NCI-H345 treated with DMSO at 0.1 percent for 48 hours (cell line): ENCODE results near the gene MRPS26.
"Not testable (repeated sequence)": the region's sequence is repeated elsewhere in the genome, so short reads cannot be mapped to it uniquely, and the experiment has no call there.

Experiments used
- DNase-seq: peaks from one replicate; lab custom pipeline; 2025; ENCODE audit not compliant: unreplicated experiment; lab: John Stamatoyannopoulos, UW

The MRPS26 gene

DNA sequence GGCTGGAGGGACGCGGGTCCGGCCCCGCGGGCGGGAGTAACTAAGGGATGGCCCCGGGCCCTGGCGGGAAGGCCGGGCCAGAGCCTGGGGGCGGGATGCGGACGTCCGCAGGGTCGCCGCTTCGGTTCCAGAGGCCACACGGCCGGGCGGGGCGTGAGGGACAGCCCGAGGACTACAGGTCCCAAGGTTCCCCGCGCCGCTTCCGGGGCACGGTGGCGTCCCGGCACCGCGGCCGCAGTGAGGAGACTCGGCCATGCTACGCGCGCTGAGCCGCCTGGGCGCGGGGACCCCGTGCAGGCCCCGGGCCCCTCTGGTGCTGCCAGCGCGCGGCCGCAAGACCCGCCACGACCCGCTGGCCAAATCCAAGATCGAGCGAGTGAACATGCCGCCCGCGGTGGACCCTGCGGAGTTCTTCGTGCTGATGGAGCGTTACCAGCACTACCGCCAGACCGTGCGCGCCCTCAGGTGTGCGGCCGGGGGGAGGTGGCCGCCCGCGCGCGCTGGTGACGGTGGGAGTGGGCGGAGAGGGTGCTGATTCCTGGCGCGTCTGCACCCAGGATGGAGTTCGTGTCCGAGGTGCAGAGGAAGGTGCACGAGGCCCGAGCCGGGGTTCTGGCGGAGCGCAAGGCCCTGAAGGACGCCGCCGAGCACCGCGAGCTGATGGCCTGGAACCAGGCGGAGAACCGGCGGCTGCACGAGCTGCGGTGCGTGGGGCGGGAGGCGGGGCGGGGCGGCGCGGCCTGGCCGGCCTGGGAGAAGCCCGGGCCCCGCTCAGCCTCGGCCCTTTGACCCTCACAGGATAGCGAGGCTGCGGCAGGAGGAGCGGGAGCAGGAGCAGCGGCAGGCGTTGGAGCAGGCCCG is at the start of gene MRPS26:
MRPS26 (plus strand) TSS at position 237 of the 861 bp plus-strand sequence; CDS start at position 254, 17 bp downstream.
- peak; percentile 68 for DNase-seq

DNA sequence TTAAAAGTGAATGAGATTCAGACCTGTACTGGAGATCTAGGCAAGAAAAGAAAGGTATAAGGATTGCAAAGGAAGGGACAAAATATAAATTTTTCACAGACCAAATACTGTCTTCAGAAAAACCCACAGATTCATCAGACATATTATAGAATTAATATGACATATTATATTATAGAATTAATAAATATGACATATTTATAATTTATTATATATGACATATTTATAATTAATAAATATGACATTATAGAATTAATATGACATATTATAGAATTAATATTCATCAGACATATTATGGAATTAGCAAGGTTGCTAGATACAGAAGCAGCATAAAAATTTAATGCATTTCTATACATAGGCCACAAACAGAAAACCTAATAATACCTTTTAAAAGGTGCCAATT is 47.1 kb upstream of the MRPS26 start:
- no peak for DNase-seq

DNA sequence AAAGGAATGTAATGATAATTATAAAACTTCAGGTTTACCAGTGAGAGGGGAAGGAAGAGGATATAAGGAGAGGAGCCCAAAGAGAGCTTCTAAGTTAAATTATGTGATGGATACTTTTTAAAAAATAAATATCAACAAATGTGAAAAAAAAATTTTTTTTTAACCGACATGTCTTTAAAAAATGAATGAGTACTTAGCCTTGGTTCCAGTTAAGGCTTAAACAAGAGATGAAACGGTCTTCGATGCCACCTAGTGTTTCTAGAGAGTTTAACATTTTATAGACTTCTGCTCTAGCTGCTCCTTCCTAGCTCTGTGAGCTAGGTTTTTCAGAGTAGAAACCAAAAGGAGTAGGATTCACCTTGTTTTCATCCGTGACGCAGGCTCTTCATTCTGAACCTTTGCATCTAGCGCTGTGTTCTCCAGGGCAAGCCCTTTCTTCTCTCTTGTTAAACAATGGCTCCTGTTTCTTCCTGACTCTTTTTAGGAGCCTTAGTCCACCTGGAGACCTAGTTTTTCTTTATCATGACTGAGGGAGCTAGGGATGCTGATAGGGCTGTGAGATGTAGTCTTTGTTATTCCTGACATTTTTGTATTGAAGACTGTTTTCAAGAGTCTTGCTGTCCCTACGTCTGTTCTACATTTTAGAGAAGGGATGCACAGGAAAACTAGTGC is 44.9 kb upstream of the MRPS26 start:
- DNase-seq: peak; percentile 58

DNA sequence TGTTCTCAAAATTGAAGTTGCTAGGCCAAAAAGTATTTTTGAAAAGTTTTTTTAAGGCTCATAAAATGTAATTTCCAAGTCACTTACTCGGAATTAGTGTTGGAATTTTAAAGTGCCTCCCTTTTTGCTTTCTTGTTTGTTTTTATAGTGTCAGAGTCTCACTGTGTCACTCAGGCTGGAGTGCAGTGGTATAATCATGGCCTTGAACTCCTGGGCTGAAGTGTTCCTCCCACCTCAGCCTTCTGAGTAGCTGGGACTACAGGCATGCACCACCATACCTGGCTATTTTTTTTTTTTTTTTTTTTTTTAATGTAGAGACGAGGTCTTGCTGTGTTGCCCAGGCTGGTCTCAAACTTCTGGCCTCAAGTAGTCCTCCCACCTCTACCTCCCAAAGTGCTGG is 42.4 kb upstream of the MRPS26 start:
- DNase-seq: no peak

DNA sequence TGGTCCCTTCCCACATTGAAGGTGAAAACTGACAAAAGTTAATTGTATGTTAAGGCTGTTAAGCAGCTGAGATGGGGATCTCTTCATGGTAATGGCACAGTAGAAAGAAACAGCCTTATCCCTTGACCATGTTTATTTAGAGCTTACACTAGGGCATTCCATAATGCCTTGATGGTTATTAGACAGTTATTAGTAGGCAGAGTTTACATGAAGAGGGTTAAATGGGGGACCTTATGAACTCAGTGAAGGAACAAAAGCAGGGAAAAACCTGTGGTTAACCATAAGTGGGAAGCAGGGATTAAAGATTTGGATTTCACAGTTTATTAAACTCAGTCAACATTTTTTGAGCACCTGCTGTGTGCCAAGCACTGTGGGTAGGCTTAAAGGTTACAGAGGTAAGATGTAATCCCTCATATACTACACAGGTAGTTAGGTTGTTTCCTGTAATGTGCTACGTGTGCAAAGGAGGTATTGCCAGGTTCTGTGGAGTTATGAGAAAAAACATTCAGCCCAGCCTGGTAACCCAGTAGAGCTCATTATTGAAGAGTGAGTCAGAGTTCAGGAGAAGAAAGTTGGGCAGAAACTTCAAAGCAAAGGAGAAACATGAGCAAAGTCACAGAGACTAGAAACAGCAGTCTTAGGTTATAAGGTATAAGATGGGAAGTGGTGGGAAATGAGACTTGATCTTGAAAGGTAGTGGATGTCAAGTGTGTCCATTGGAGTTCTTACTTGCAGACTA is 34.7 kb upstream of the MRPS26 start:
- DNase-seq: no peak

DNA sequence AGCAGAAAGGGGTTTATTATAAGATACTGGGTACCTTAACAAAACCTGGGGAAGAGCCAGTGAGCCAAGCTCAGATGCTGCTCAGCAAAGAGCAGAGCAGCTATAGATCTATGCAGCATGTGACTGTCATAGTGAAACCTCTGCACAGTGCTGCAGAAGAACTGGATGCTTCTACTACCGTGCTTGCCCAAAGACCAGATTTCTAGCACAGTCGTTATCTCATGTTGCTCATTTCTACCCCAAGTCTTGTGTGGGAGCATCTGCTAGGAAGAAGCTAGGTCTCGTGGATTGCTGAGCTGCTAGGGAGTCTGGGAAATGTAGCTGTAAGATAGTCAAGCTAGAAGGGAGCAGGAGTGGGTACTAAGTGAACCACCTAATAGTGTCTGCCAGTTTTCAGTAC is 34.1 kb upstream of the MRPS26 start:
- DNase-seq: no peak

DNA sequence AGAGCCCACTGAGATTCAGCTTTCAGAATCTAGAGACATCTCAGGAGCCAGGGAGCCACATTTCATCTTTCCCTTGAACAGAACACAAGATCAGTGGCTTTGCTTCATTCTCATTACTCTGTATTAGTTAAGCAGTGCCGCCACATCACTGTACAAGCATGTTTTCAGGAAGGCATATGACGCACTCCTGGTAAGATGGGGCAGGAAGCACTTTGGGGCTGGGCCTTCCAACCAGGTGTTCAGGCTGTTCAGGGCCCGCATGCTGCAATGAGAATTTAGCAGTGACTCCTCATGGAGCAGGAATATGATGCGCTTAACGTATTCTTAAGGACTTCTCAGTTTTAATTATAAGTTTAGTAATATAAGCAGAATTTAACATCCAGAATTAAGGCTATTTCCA is 32.1 kb upstream of the MRPS26 start:
- DNase-seq: no peak

DNA sequence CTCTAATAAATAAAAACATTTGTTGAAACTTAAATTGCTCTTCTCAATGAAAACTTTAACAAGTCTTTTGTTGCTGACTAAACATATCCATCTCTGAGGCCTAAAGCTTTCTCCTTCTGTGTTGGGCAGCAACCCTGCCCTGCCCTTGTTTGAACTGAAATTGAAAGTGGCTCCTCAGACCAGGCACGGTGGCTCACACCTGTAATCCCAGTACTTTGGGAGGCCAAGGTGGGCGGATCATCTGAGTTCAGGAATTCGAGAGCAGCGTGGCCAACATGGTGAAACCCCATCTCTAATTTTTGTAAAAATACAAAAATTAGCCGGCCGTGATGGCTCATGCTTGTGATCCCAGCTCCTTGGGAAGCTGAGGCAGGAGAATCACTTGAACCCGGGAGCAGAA is 31.7 kb upstream of the MRPS26 start:
- DNase-seq: no peak

DNA sequence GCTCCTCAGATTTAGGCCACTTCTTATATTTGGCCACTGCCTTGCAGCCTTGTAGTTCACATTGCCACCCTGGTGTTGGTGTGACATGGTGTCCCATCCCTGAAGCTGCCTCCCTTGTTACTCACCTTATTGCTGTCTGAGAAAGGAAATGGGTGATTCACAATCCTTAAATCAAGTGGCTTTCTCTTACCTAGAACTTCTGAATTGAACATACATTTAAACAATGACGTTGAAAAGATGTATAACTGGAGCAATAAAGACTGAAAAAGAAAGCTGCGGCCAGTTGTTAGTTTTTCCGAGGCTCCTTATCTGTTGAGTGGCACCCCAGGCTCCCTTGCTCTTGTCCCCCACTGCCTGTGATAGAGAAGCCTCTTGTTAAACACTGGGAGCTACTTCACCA is 31.2 kb upstream of the MRPS26 start:
- no peak for DNase-seq

DNA sequence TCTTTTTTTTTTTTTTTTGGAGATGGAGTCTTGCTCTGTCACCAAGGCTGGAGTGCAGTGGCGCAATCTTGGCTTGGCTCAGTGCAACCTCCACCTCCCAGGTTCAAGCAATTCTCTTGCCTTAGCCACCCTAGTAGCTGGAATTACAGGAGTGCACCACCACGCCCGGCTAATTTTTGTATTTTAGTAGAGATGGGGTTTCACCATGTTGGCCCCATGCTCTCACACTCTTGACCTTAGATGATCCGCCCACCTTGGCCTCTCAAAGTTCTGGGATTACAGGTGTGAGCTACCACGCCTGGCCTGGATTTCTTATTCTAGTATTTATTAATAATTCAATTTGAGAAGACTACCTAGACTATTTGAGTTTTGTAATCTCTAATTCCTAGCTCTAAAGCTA is 30.6 kb upstream of the MRPS26 start:
- not testable (repeated sequence) for DNase-seq

DNA sequence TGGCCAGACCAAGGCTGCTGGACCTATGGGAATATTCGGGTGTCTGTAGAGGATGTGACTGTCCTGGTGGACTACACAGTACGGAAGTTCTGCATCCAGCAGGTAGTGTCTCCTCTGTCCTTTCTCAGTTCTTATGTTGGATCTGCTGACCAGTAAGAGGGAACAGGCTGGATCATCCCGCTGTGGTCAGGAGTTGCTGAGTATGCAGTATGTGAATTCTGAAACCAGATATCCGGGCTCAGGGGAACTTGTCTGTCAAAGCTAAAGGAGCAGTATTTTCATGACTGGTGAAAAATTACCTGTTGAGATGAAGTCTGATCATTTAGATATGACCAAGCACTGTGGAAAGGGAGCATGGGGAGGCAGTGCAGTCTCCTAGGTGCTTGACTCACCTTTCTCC is 24.5 kb upstream of the MRPS26 start:
- DNase-seq: no peak

DNA sequence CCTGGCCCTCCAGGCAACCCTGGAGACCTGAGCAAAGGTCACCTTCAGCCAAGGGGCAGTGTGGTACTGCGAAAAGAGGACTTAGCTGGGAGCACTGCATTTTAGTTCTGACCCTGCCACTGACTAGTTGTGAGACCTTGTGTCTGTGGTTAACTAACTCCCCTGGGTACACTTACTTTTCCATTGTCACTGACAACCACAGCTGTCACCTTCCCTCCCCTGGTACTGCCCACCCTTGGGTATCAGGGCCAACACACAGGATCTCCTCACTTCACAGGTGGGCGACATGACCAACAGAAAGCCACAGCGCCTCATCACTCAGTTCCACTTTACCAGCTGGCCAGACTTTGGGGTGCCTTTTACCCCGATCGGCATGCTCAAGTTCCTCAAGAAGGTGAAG is 24.1 kb upstream of the MRPS26 start:
- DNase-seq: no peak

DNA sequence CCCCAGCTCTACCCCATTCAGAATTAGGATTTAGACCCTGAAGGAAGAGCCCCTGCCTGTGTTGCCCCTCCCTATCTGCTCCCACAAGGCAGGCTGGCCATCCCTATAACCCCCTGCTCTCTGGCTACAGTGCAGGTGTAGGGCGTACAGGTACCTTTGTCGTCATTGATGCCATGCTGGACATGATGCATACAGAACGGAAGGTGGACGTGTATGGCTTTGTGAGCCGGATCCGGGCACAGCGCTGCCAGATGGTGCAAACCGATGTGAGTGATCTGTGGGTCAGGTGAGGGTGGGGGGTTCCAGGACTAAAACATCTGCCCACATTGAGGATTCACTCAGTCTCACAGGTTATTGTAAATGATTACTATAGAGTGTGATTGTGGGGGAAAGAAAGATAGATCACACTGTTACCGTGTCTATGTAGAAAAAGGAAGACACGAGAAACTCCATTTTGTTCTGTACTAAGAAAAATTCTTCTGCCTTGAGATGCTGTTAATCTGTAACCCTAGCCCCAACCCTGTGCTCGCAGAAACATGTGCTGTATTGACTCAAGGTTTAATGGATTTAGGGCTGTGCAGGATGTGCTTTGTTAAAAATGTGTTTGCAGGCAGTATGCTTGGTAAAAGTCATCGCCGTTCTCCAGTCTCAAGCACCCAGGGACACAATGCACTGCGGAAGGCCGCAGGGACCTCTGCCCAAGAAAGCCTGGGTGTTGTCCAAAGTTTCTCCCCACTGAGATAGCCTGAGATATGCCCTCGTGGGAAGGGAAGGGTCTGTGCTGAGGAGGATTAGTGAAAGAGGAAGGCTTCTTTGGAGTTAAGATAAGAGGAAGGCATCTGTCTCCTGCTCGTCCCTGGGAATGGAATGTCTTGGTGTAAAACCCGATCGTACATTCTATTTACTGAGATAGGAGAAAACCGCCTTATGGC is 23.0 kb upstream of the MRPS26 start:
- DNase-seq: not testable (repeated sequence)

DNA sequence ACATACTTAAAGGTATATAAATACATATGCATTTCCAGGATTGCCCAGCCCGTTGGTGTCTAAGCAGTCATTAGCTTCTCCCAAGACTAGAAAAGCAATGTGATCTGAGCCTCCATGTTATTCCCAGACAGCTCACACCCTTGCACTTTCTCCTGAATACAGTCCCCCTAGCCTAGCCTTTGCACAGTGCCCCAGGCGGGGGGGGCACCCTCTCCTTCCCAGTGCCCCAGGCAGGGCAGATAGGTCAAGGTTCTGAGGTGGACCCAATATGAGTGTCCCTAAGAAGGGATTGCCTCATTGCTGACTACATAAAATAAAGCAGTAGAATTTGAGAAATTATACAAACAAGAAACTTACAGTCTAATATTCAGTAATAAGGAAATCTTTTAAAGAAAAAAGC is 17.9 kb upstream of the MRPS26 start:
- DNase-seq: no peak

DNA sequence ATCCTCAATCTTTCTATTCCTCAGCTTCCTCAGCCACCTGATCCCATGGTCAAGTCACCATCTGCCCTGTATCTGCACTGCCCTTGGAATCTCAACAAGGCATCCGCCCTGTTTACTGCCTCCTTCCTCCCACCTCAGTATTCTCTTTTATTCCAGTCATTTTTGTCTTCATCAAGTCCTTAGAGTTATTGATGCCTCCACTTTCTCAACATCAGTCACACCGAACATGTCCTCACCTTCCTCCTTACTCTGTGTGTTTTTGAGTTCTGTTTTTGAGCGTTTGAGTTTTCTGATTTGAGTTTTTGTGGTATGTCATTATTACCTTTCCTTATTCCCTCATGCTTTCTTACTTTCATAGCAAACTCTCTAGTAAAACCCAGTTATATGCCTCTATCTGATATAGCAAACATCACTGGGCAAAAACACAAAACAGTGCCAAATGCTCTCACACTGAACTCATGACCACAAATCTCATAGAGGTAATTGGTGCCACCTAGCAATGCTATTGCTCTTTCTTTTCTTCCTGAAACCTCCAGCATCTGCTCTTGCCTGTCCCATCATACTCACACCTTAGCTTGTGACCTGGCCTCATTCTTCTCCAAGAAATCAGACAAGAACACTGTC is 14.2 kb upstream of the MRPS26 start:
- no peak for DNase-seq

DNA sequence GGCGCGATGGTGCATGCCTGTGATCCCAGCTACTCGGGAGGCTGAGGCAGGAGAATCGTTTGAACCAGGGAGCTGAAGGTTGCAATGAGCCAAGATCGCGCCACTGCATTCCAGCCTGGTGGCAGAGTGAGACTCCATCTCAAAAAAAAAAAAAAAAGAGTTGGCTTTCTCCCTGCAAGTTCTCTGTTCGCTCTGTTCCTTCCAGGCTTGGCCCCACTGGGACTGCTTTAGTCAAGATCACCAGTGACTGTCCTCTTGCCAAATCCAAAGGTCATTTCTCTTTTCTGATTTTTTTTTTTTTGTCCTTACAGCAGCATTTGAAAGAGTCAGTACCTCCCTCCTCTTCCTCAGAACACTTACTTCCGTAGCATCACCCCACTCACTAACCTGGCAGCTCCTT is 13.2 kb upstream of the MRPS26 start:
- DNase-seq: no peak

DNA sequence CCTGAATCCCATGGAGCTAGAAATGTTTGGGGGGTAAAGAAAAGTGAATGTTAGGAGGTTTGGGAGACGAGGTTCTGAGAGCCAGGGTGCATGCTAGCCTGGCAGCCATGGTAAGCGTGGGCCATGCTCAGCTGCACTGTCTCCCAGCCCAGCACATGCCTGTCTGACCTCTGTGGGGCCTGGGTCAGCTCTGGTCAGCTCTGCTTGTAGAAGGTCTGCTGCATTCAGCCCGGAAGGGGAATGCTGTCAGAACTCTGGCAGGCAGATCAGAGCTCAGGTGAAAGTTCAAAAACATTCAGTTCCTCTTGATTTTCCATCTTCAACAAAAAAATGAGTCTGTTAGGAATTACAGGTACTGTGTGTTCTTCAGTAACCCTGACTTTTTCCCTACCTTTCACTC is 8.2 kb upstream of the MRPS26 start:
- DNase-seq: no peak

DNA sequence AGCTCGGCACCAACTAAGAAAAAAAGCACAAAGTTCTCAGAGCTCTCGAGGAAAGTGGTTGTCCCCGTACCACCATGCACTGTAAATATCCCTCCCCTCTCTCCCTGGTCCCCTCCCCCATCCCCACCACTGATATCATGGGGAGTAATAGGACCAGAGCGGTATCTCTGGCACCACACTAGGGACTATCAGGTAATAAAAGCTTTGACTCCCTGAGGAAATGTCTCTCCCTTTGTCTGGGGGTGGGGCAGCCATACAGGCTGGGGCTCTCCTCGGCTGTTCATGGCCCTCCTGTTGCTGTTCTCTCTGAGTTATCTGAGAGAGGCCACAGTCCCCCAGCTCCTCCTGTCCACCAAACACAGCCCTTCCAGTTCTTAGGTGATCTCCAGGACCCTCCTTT is 7.4 kb upstream of the MRPS26 start:
- DNase-seq: no peak

DNA sequence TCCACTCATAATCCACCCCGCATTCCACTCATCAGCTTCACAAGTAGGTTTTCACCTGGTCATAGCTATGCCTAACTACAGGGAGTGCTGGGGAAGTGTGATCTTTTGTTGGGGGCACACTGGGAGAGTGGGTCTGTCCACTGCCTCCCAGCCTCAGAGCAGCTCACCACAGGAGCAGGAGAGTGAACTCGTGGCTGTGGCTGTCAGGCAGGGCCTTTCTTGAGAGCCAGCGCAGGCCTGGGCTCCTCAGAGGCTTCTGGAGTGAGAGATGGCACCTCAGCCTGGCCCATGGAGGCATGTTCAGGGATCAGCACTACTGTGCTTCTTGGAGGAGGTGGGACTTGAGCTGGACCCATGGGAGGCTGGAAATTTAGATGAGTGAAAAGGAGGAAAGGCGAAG is 6.4 kb upstream of the MRPS26 start:
- DNase-seq: no peak

DNA sequence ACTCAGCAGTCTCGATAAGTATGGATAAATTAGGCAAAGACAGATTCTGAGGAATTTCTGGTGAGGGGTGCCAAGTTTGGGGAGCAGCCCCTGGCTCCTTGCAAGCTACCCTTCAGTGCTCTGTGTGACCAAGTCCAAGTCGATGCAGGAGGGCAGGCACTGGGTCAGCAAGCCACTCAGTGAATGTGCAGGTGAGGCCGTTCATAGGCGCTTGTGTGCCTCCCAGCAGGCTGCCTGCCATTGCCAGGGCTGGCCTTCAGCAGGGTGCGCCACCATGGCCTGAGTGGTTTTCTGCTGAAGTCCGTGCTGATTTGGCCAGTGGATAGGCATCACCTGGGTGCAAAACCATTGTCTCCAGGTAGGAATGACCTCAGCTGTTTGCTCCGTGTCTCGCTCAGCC is 5.8 kb upstream of the MRPS26 start:
- no peak for DNase-seq
